CD4-positive, alpha-beta T cell treated with Interleukin-21 for 1 hour (primary cell): ENCODE results near the gene PHF20.
"Not testable (repeated sequence)": the region's sequence is repeated elsewhere in the genome, so short reads cannot be mapped to it uniquely, and the experiment has no call there.

Experiments used
- DNase-seq: peaks from one replicate; pipeline ENCODE4 v3.0.0-alpha.2; 2020

PHF20 gene

DNA sequence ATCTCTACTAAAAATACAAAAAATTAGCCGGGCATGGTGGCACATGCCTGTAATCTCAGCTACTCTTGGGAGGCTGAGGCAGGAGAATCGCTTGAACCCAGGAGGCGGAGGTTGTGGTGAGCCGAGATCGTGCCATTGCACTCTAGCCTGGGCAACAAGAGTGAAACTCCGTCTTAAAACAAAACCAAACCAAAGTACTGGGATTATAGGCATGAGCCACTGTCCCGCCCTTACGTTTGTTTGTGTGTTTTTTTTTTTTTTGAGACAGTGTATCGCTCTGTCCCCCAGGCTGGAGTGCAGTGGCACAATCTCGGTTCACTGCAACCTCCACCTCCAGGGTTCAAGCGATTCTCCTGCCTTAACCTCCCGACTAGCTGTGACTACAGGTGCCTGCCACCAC is 12.0 kb downstream of the PHF20 start:
- DNase-seq, result not testable (repeated sequence)

GRCh38 chr20:35785541-35785940 is 13.7 kb downstream of the PHF20 start:
- DNase-seq, result not testable (repeated sequence)

GRCh38 chr20:35788796-35789195 is 17.0 kb downstream of the PHF20 start:
- no peak for DNase-seq

DNA sequence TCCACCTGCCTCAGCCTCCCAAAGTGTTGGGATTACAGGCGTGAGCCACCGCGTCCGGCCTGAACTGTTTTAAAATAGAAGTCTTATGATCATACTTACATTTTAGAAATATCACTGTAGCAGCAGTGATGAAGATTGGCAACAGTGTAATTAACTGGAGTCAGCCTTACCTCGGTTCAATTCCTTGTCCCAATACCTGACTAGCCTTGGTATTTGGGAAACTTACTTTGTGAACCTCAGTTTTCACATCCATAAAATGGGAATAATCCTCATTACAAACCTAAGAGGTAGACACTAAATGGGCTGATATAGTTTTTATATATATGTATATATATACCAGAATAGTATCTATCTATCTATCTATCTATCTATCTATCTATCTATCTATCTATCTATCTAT is 19.3 kb downstream of the PHF20 start:
- DNase-seq, result no peak

GRCh38 chr20:35791821-35792220 is 20.0 kb downstream of the PHF20 start:
- no peak for DNase-seq

GRCh38 chr20:35792740-35793139 is 20.9 kb downstream of the PHF20 start:
- DNase-seq, result no peak

DNA sequence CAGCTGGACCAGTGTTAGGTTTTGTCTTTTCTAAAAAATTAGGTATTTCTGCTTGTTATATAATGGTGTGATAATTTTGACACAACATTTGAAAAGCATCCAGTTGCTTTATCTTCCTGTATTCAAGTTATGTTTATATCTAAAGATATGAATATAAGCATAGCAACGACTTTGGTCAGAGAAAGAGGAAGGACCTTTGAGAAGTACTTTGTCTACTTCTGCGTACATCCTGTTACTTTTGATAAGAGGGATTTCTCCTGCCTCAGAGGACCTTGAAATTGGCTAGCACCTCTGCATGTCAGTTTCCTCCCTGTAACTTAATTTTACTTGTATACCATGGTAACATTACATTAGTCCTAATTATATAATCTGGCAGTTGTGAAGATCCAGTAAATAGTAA is 24.8 kb downstream of the PHF20 start:
- DNase-seq, result peak; percentile 43

DNA sequence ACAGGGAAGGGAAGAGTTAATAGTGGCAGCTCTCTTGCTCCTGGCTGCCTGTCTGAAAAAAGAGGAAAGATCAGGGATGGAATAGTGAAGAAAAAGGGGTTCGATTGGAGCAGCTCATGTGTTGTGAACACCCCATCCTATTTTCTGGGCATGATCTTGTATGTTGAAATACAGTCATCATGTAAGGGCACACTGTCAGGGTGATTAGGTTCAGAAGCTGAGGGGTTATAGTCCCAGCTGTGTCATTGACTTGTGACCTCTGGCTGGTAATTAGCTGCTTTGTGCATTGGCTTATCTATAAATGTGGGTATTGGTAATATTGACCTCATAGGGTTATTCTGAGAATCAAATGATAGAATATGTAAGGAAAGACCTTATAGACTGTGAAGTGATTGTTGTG is 30.1 kb downstream of the PHF20 start:
- no peak for DNase-seq

DNA sequence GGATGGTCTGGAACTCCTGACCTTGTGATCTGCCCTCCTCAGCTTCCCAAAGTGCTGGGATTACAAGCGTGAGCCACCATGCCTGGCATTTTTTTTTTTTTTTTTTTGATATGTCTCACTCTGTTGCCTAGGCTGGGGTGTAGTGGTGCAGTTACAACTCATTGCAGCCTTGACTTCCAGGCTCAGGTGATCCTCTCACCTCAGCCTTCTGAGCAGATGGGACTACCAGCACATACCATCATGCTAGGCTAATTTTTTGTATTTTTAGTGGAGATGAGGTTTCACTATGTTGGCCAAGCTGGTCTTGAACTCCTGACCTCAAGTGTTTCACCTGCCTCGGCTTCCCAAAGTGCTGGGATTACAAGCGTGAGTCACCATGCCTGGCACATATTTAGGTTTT is 34.3 kb downstream of the PHF20 start:
- DNase-seq, result no peak

- DNase-seq, result no peak
These were observed 36.1 kb downstream of the PHF20 start for GRCh38 chr20:35807877-35808276.

- no peak for DNase-seq
These were observed 48.9 kb downstream of the PHF20 start for GRCh38 chr20:35820715-35821114.

DNA sequence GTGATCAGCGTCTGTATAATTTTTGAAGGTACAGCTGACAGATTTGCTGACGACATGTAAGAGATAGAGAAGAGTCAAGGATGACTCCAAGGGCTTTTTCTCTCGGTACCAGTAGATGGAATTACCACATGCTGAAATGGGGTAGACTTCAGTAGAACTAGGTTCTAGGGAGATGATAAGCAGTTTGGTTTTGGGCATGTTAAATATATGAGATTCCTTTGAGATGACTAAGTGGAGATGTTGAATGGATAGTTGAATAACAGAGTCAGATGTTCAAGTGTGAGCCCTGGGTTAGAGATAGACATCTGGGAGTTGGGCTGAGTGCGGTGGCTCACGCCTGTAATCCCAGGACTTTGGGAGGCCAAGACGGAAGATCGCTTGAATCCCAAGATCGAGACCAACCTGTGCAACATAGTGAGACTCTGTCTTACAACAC is 50.0 kb downstream of the PHF20 start:
- DNase-seq, result no peak

- no peak for DNase-seq
These were observed 51.3 kb downstream of the PHF20 start for GRCh38 chr20:35823147-35823546.

GRCh38 chr20:35823937-35824336 is 52.1 kb downstream of the PHF20 start:
- no peak for DNase-seq

DNA sequence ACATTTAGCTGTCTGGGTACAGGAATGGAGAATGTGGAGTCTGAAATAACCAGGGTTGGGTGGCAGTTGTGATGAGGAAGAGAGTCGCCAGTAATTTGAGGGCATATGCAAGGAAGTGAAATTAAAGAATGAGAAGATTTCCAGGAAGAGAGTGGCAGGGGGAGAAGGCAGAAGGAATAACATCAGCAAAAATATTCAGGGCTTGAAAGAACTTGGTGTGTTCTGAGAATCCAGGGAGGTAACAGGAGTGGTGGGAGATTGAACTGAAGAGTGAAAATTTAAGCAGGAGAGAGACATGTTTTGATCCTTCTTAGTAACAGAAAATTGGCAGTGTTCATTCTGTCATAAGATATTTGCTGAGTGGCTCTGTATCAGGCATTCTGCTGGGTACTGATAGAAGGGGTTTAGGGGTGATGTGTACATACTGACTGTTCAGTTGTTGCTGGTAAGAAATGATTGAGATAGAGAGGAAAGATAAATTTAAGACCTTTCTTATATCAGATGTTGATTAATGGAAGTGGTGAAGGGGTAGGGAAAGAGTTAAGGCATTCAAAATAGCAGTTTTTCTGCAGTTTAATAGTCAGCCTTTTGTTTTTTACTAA is 54.7 kb downstream of the PHF20 start:
- no peak for DNase-seq

DNA sequence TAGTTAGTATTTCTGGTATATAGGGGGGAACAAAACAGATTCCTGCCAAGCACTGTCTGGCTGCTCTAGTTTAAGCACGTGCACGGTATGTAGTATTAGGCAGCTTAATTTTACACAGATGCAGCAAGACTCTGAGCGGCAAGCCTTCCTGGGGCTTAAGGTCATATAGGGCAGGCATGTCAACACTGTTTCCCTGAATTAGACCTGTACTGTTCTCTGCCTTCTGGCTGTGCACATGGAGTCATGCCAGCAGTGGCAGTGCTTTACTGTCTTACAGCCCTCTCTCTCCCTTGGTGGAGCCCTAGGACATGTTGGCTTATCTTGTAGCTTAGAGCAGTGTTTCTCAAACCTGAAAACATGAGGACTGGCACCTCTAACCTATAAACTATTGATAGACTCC is 56.6 kb downstream of the PHF20 start:
- DNase-seq, result no peak

DNA sequence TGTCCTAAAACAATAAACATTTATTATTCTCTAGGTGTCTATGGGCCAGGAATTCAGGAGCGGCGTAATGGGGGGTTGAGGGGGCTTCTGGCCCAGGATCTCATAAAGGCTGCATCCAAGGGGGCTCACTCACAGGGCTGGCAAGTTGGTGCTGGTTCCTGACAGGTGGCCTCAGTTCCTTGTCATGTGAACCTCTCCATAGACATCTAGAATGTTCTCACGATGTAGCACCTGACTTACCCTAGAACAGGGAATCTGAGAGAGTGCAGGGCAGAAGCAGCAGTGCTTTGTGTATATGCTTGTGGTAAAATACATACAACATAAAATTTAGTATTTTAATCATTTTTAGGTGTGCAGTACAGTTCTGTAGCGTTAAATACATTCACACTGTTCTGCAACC is 57.1 kb downstream of the PHF20 start:
- no peak for DNase-seq

- DNase-seq, result no peak
These were observed 58.4 kb downstream of the PHF20 start for GRCh38 chr20:35830264-35830663.

DNA sequence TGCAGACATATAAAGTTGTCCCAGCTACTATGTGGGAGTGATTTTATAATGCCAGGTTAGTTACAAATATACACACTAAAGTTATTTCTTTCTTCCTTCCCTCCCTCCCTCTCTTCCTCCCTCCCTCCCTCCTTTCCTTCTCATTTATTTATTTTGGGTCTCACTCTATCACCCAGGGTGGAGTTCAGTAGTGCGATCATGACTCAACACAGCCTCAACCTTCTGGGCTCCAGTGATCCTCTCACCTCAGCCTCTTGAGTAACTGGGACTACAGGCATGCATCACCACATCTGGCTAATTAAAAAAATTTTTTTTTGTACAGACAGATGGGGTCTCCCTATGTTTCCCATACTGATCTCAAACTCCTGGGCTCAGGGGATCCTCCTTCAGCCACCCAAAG is 59.2 kb downstream of the PHF20 start:
- DNase-seq, result no peak

DNA sequence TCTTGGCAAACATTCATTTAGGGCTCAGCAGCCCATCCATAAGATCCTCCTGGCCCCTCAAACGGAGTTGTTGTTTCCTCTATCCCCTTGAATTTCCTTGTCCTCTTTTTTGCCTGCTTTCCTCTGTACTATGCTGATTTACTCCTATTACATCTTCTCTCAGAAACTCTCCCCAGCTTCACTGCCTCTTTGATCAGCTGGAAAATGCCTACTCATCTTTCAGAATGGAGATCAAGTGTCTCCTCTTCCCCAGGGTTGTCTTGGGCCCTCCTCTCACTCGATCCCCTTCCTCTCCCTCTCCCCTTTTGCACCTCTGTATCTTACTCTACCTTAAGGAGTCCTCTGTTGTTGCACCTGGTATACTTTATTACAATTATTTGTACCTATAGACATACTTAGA is 60.2 kb downstream of the PHF20 start:
- no peak for DNase-seq

GRCh38 chr20:35833241-35833640 is 61.4 kb downstream of the PHF20 start:
- no peak for DNase-seq

- no peak for DNase-seq
These were observed 65.9 kb downstream of the PHF20 start for GRCh38 chr20:35837577-35838195.

DNA sequence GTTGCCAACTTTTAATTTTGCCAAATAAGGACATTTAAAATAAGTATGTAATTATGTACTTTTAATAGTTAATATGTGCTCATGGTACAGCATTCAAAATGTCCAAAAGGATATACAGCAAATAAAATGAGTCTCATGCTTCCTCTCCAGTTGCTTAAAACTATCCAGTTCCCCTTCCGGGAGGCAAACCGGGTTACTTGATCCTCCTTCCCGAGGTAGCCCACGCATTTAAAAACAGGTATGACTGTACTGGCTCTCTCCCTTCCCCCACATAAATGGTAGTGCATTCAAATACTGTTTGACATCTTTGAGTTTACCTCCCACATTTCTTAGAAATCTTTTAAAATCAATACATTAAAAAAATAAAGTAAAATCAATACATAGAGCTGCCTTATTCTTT is 66.4 kb downstream of the PHF20 start:
- no peak for DNase-seq

GRCh38 chr20:35839904-35840303 is 68.1 kb downstream of the PHF20 start:
- no peak for DNase-seq

- DNase-seq, result no peak
These were observed 68.6 kb downstream of the PHF20 start for GRCh38 chr20:35840421-35840820.
